Measurements from ENCODE around the gene GLT6D1. TPM values are rescaled to one million over a fixed set of nuclear protein-coding genes. Genes with fewer than 3 reads are reported as not detected.

Gene GLT6D1
- total RNA-seq, 5 donors from 2014 or later (not counting 1 experiment from before 2014, with no cell fraction given): not detected

- Histone ChIP-seq H3K27ac (ENCODE audit: low read length) (no peak overlapping the region), H3K4me3 (ENCODE audit: control insufficient read depth in 1 of 2, extremely low read depth in 1 of 2, low read length in 1 of 2) (no peak overlapping the region), H3K4me1 (ENCODE audit: control insufficient read depth in 1 of 2, extremely low read depth in 1 of 2, insufficient read depth in 2 of 2, low read length in 2 of 2) (no peaks in the 10 kb centered on the region), H3K9me3 (no peaks in the 10 kb centered on the region), H3K27me3 (replicated peaks in 1 of 2; ENCODE audit: control insufficient read depth in 2 of 2, extremely low read depth in 1 of 2, insufficient read depth in 2 of 2, low read length in 1 of 2) (peaks cover 0 to 47% of the 10 kb centered on the region in 2 experiments), H3K36me3 (ENCODE audit: control insufficient read depth in 2 of 2, extremely low read depth in 1 of 2, insufficient read depth in 1 of 2, low read length in 1 of 2) (no peaks in the 10 kb centered on the region)
- no peak overlapping the region for H3K4me3 Mint-ChIP-seq
- peaks cover 8 to 20% of the 10 kb centered on the region in 2 donors for H3K27me3 Mint-ChIP-seq
- ChIA-PET POLR2A (no interaction called here), CTCF (no interaction called here)
- ATAC-seq (replicated peaks in 1 of 4): no peak
- 54% methylated on average over 3 of the region's 5 CpGs for WGBS (ENCODE audit: insufficient coverage)
- H3K36me3 Mint-ChIP-seq: no peaks in the 10 kb centered on the region
- no peak overlapping the region for H3K27ac Mint-ChIP-seq
- DNase-seq: no peak
- no peaks in the 10 kb centered on the region for H3K4me1 Mint-ChIP-seq
- no peaks in the 10 kb centered on the region for H3K9me3 Mint-ChIP-seq
Measured at GRCh38 chr9:135584371-135584770, 55.0 kb downstream of the GLT6D1 start.

GRCh38 chr9:135583688-135584011 is 55.7 kb downstream of the GLT6D1 start:
- ChIA-PET CTCF (no interaction called here), POLR2A (no interaction called here)
- no peak overlapping the region for H3K27ac Mint-ChIP-seq
- H3K4me3 Mint-ChIP-seq: no peak overlapping the region
- H3K36me3 Mint-ChIP-seq: no peaks in the 10 kb centered on the region
- H3K9me3 Mint-ChIP-seq: no peaks in the 10 kb centered on the region
- no peaks in the 10 kb centered on the region for H3K4me1 Mint-ChIP-seq
- no peaks in the 10 kb centered on the region for H3K36me3 ChIP-seq (ENCODE audit: control insufficient read depth in 2 of 2, extremely low read depth in 1 of 2, insufficient read depth in 1 of 2, low read length in 1 of 2)
- no peak for ATAC-seq (replicated peaks in 1 of 4)
- H3K27ac ChIP-seq (ENCODE audit: low read length): no peak overlapping the region
- 93% methylated on average over 16 of the region's 16 CpGs for WGBS (ENCODE audit: insufficient coverage)
- H3K27me3 Mint-ChIP-seq: peaks cover 8 to 20% of the 10 kb centered on the region in 2 donors
- peaks cover 0 to 40% of the 10 kb centered on the region in 2 experiments for H3K27me3 ChIP-seq (replicated peaks in 1 of 2; ENCODE audit: control insufficient read depth in 2 of 2, extremely low read depth in 1 of 2, insufficient read depth in 2 of 2, low read length in 1 of 2)
- H3K4me3 ChIP-seq (ENCODE audit: control insufficient read depth in 1 of 2, extremely low read depth in 1 of 2, low read length in 1 of 2): no peak overlapping the region
- H3K9me3 ChIP-seq: no peaks in the 10 kb centered on the region
- H3K4me1 ChIP-seq (ENCODE audit: control insufficient read depth in 1 of 2, extremely low read depth in 1 of 2, insufficient read depth in 2 of 2, low read length in 2 of 2): no peaks in the 10 kb centered on the region
- DNase-seq: no peak

DNA sequence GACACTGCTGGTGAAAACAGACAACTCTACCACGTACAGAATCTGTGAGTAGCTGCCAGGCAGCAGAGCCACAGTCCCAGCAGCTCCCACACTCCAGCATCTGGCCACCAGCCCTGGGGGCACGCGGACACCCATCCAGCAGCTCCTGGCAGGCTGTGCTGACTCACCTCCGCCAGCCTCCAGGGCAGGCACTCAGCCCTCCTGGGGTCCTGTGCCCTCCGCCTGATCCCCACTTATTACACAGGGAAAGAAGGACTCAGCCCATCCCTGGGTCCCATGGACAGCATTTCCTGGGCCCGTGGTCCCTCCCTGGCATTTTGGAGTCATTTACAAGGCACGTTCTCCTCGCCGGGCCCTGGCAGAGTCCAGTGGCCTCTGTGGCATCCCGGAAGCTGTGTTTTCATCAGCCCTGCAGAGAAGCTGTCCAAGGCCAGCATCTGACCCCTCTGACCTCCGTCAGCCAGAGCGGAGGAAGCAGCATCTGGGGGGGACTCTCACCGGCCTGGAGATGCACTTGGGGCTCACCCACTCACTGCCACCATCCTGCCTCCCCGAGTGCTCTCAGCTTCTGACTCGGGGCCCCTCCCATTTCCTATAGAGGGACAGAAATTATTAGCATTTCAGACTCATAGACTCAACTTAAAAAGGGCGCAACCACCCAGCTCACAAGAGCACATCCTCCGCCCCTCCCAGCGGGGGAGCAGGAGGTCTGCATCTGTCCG is 56.2 kb downstream of the GLT6D1 start:
- H3K4me1 ChIP-seq (ENCODE audit: control insufficient read depth in 1 of 2, extremely low read depth in 1 of 2, insufficient read depth in 2 of 2, low read length in 2 of 2): no peaks in the 10 kb centered on the region
- CTCF ChIA-PET: no interaction called here
- no peaks in the 10 kb centered on the region for H3K36me3 ChIP-seq (ENCODE audit: control insufficient read depth in 2 of 2, extremely low read depth in 1 of 2, insufficient read depth in 1 of 2, low read length in 1 of 2)
- POLR2A ChIA-PET: no interaction called here
- Mint-ChIP-seq H3K9me3 (no peaks in the 10 kb centered on the region), H3K4me3 (no peak overlapping the region), H3K27ac (no peak overlapping the region), H3K36me3 (no peaks in the 10 kb centered on the region), H3K27me3 (peaks cover 8 to 20% of the 10 kb centered on the region in 2 donors), H3K4me1 (no peaks in the 10 kb centered on the region)
- 78% methylated on average over 16 of the region's 19 CpGs for WGBS (ENCODE audit: insufficient coverage)
- no peak overlapping the region for H3K4me3 ChIP-seq (ENCODE audit: control insufficient read depth in 1 of 2, extremely low read depth in 1 of 2, low read length in 1 of 2)
- peaks cover 0 to 38% of the 10 kb centered on the region in 2 experiments for H3K27me3 ChIP-seq (replicated peaks in 1 of 2; ENCODE audit: control insufficient read depth in 2 of 2, extremely low read depth in 1 of 2, insufficient read depth in 2 of 2, low read length in 1 of 2)
- H3K27ac ChIP-seq (ENCODE audit: low read length): no peak overlapping the region
- H3K9me3 ChIP-seq: no peaks in the 10 kb centered on the region
- ATAC-seq (replicated peaks in 1 of 4) (no peak), DNase-seq (no peak)

DNA sequence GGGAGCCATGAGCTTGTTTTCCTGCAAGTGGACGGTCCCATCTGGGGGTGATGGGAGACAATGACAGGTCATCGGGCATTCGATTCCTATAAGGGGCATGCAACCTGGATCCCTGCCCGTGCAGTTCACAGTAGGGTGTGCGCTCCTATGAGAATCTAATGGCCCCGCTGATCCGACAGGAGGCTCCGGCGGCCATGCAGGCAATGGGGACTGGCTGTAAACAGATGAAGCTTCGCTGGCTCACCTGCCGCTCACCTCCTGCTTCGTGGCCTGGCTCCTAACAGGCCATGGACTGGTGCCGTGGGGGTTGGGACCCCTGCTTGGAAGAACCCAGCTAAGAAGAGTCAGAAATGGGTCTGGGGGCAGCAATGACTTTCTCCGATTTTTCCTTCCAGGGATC is 56.8 kb downstream of the GLT6D1 start:
- Histone ChIP-seq H3K27ac (ENCODE audit: low read length) (no peak overlapping the region), H3K4me3 (ENCODE audit: control insufficient read depth in 1 of 2, extremely low read depth in 1 of 2, low read length in 1 of 2) (no peak overlapping the region), H3K9me3 (no peaks in the 10 kb centered on the region), H3K27me3 (replicated peaks in 1 of 2; ENCODE audit: control insufficient read depth in 2 of 2, extremely low read depth in 1 of 2, insufficient read depth in 2 of 2, low read length in 1 of 2) (peaks cover 0 to 38% of the 10 kb centered on the region in 2 experiments), H3K4me1 (ENCODE audit: control insufficient read depth in 1 of 2, extremely low read depth in 1 of 2, insufficient read depth in 2 of 2, low read length in 2 of 2) (no peaks in the 10 kb centered on the region), H3K36me3 (ENCODE audit: control insufficient read depth in 2 of 2, extremely low read depth in 1 of 2, insufficient read depth in 1 of 2, low read length in 1 of 2) (no peaks in the 10 kb centered on the region)
- Mint-ChIP-seq H3K9me3 (no peaks in the 10 kb centered on the region), H3K36me3 (no peaks in the 10 kb centered on the region), H3K4me1 (no peaks in the 10 kb centered on the region), H3K27me3 (peaks cover 8 to 20% of the 10 kb centered on the region in 2 donors), H3K4me3 (no peak overlapping the region), H3K27ac (no peak overlapping the region)
- DNase-seq: no peak
- ChIA-PET CTCF (no interaction called here), POLR2A (no interaction called here)
- no peak for ATAC-seq (replicated peaks in 1 of 4)
- WGBS (ENCODE audit: insufficient coverage): 91% methylated on average over 14 of the region's 14 CpGs

DNA sequence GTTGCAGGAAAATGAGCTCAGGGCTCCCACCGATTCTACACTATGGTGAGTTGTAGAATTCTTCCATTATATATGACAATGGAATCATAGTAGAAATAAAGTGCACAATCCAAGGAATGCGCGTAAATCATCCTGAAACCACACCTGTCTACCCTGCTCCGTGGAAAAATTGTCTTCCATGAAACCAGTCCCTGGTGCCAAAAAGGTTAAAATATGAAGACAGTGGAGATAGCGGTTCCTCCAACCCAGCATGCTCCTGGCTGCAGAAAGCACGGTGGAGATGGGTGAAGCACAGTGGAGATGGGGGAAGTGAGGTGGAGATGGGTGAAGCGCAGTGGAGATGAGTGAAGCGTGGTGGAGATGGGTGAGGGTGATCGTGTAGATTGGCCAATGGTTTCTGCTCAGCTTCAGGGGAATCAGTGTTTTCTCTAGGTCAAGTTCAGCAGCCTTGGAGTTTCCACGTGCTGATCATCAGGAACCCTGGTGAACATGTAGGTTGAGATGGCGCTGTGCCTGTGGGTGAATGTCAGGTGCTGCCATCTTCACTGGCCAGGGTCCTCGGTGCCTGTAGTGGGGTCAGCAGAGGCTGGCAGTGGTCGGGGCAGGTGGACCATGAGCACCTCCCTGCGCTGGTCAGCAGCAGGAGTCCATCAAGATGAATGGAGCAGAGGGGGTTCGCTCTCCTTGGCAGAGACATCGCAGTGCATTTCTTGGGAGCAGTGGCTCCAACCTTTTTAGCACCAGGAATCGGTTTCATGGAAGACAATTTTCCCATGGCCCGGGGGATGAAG is 57.5 kb downstream of the GLT6D1 start:
- WGBS (ENCODE audit: insufficient coverage): 83% methylated on average over 14 of the region's 18 CpGs
- Histone ChIP-seq H3K36me3 (ENCODE audit: control insufficient read depth in 2 of 2, extremely low read depth in 1 of 2, insufficient read depth in 1 of 2, low read length in 1 of 2) (no peaks in the 10 kb centered on the region), H3K9me3 (no peaks in the 10 kb centered on the region), H3K4me3 (ENCODE audit: control insufficient read depth in 1 of 2, extremely low read depth in 1 of 2, low read length in 1 of 2) (no peak overlapping the region), H3K4me1 (ENCODE audit: control insufficient read depth in 1 of 2, extremely low read depth in 1 of 2, insufficient read depth in 2 of 2, low read length in 2 of 2) (no peaks in the 10 kb centered on the region), H3K27me3 (replicated peaks in 1 of 2; ENCODE audit: control insufficient read depth in 2 of 2, extremely low read depth in 1 of 2, insufficient read depth in 2 of 2, low read length in 1 of 2) (peaks cover 0 to 38% of the 10 kb centered on the region in 2 experiments), H3K27ac (ENCODE audit: low read length) (no peak overlapping the region)
- Mint-ChIP-seq H3K4me3 (no peak overlapping the region), H3K27ac (no peak overlapping the region), H3K9me3 (no peaks in the 10 kb centered on the region), H3K36me3 (no peaks in the 10 kb centered on the region), H3K27me3 (peaks cover 7 to 20% of the 10 kb centered on the region in 2 donors), H3K4me1 (no peaks in the 10 kb centered on the region)
- DNase-seq (no peak), ATAC-seq (replicated peaks in 1 of 4) (no peak)
- ChIA-PET CTCF (interaction anchor here in 1 of 2 donors (0.5 kb wide), 1 partner anchor 19 kb away, joined by 3 read pairs; no protein-coding TSS in a partner anchor), POLR2A (no interaction called here)

- Mint-ChIP-seq H3K27ac (no peak overlapping the region), H3K9me3 (no peaks in the 10 kb centered on the region), H3K36me3 (no peaks in the 10 kb centered on the region), H3K4me1 (no peaks in the 10 kb centered on the region), H3K27me3 (peaks cover 8 to 14% of the 10 kb centered on the region in 2 donors), H3K4me3 (no peak overlapping the region)
- DNase-seq: no peak
- Histone ChIP-seq H3K27ac (ENCODE audit: low read length) (no peak overlapping the region), H3K27me3 (replicated peaks in 1 of 2; ENCODE audit: control insufficient read depth in 2 of 2, extremely low read depth in 1 of 2, insufficient read depth in 2 of 2, low read length in 1 of 2) (peaks cover 0 to 33% of the 10 kb centered on the region in 2 experiments), H3K36me3 (ENCODE audit: control insufficient read depth in 2 of 2, extremely low read depth in 1 of 2, insufficient read depth in 1 of 2, low read length in 1 of 2) (no peaks in the 10 kb centered on the region), H3K4me1 (ENCODE audit: control insufficient read depth in 1 of 2, extremely low read depth in 1 of 2, insufficient read depth in 2 of 2, low read length in 2 of 2) (no peaks in the 10 kb centered on the region), H3K9me3 (no peaks in the 10 kb centered on the region), H3K4me3 (ENCODE audit: control insufficient read depth in 1 of 2, extremely low read depth in 1 of 2, low read length in 1 of 2) (no peak overlapping the region)
- 85% methylated on average over 11 of the region's 11 CpGs for WGBS (ENCODE audit: insufficient coverage)
- CTCF ChIA-PET: no interaction called here
- POLR2A ChIA-PET: no interaction called here
- no peak for ATAC-seq (replicated peaks in 1 of 4)
Measured at GRCh38 chr9:135580664-135581380, 58.5 kb downstream of the GLT6D1 start.
